SK-N-SH (cell line): ENCODE results near the gene C20orf144. TPM values are rescaled to one million over a fixed set of nuclear protein-coding genes. Genes with fewer than 3 reads are reported as not detected.
A peak's percentile ranks its signal among the peaks of the same experiment; 100 is the strongest.

Experiments
- CHD2 ChIP-seq: fragments of 150-350 bp; IDR thresholded peaks from 2 replicates; pipeline ENCODE4 v1.6.1; 2018; ENCODE audit warnings: low read length; ENCODE audit not compliant: partially characterized antibody
- ELF1 ChIP-seq: IDR thresholded peaks from 2 replicates; pipeline ENCODE4 v1.4.0; 2012
- EP300 ChIP-seq, 2 experiments: IDR thresholded peaks; 2 replicates each; pipeline versions ENCODE4 v1.4.0 to v1.6.1; 2012; ENCODE audit warnings: borderline replicate concordance in 1 of 2, low read depth in 1 of 2, low read length in 1 of 2
- FOXJ3 ChIP-seq: sonication (generic); formaldehyde crosslinking; IDR thresholded peaks from 2 replicates; pipeline ENCODE4 v1.5.1; 2020; ENCODE audit warnings: mild to moderate bottlenecking, missing genetic modification reagents
- GABPA ChIP-seq: IDR thresholded peaks from 2 replicates; pipeline ENCODE4 v1.4.0; 2012; ENCODE audit warnings: low read depth, mild to moderate bottlenecking
- GATA2 ChIP-seq: sonication (generic); formaldehyde crosslinking; IDR thresholded peaks from 2 replicates; pipeline ENCODE4 v1.5.0; 2020; ENCODE audit warnings: mild to moderate bottlenecking, missing genetic modification reagents
- MXI1 ChIP-seq: IDR thresholded peaks from 2 replicates; pipeline ENCODE4 v1.6.1; 2012; ENCODE audit warnings: mild to moderate bottlenecking, low read depth, low read length, improper control_type of control experiment
- NFIC ChIP-seq: IDR thresholded peaks from 2 replicates; pipeline ENCODE4 v1.4.0; 2012; ENCODE audit warnings: borderline replicate concordance
- NRF1 ChIP-seq: IDR thresholded peaks from 2 replicates; pipeline ENCODE4 v1.6.1; 2012; ENCODE audit warnings: low read depth, mild to moderate bottlenecking, low read length
- PBX3 ChIP-seq: IDR thresholded peaks from 2 replicates; pipeline ENCODE4; 2012
- POLR2AphosphoS5 ChIP-seq: IDR thresholded peaks from 2 replicates; pipeline ENCODE4 v1.6.1; 2012; ENCODE audit warnings: low read depth, low read length
- RAD21 ChIP-seq: IDR thresholded peaks from 2 replicates; pipeline ENCODE4 v1.6.1; 2012; ENCODE audit warnings: mild to moderate bottlenecking, low read length
- RCOR1 ChIP-seq: fragments of 150-350 bp; IDR thresholded peaks from 2 replicates; pipeline ENCODE4 v1.6.1; 2017; ENCODE audit warnings: antibody characterized with exemption, low read length
- RFX5 ChIP-seq: IDR thresholded peaks from 2 replicates; pipeline ENCODE4 v1.6.1; 2012; ENCODE audit warnings: mild to moderate bottlenecking, improper control_type of control experiment, low read length
- SIN3A ChIP-seq: IDR thresholded peaks from 2 replicates; pipeline ENCODE4 v1.6.1; 2012; ENCODE audit warnings: low read depth, mild to moderate bottlenecking, low read length, moderate library complexity, borderline replicate concordance
- SMC3 ChIP-seq: IDR thresholded peaks from 2 replicates; pipeline ENCODE4 v1.6.1; 2012; ENCODE audit warnings: low read depth, low read length, improper control_type of control experiment
- TCF12 ChIP-seq: IDR thresholded peaks from 2 replicates; pipeline ENCODE4 v1.4.0; 2012
- TEAD4 ChIP-seq: IDR thresholded peaks from 2 replicates; pipeline ENCODE4 v1.4.0; 2012; ENCODE audit warnings: mild to moderate bottlenecking, borderline replicate concordance; ENCODE audit not compliant: insufficient read depth
- polyA plus RNA-seq, 3 experiments: library from polyadenylated mRNA; depleted of rRNA; stranded (reverse); fragments of >200 nt; gene quantifications; 2 replicates each; pipeline ENCODE4 v1.2.3, GENCODE V29; 2012
- TF ChIP-seq, protein P1 (sequence below): fragments of 150-350 bp; IDR thresholded peaks from 2 replicates; pipeline ENCODE4 v1.6.1; 2017; ENCODE audit warnings: antibody characterized with exemption, low read length, low read depth, borderline replicate concordance
- TF ChIP-seq, protein P2 (sequence below): IDR thresholded peaks from 2 replicates; pipeline ENCODE4 v1.4.0; 2012; ENCODE audit warnings: low read depth, borderline replicate concordance
- TF ChIP-seq, protein P3 (sequence below): IDR thresholded peaks from 2 replicates; pipeline ENCODE4 v1.4.0; 2012; ENCODE audit warnings: low read depth
- TF ChIP-seq, protein P4 (sequence below): fragments of 150-350 bp; IDR thresholded peaks from 2 replicates; pipeline ENCODE4 v1.6.1; 2016; ENCODE audit warnings: mild to moderate bottlenecking, low read depth, low read length

C20orf144 gene
- polyA plus RNA-seq, 1 of the 3 experiments (the other 2 are of a cell fraction) = 0.12 TPM

- TF ChIP-seq TEAD4 (0 out of 2 replicates have a peak, but pooled peaks have one; percentile 10), FOXJ3 (CRISPR knock-in tag) (no peak), SMC3 (peak; percentile 13; the same call in 1 of the 2 replicates), RCOR1 (no peak), RAD21 (no peak), NRF1 (no peak), POLR2AphosphoS5 (peak; percentile 83; the same call in 1 of the 2 replicates), PBX3 (0 out of 2 replicates have a peak, but pooled peaks have one; percentile 2), MXI1 (peak; percentile 24; the same call in 1 of the 2 replicates), CHD2 (no peak), GABPA (peak; percentile 80), NFIC (no peak), EP300 (IDR thresholded peaks at IDR 0.05; ENCODE audit: borderline replicate concordance in 1 of 2, low read depth in 1 of 2, low read length in 1 of 2) (no peak), GATA2 (CRISPR knock-in tag) (no peak), TCF12 (no peak), SIN3A (no peak; the same call in 1 of the 2 replicates), RFX5 (no peak), ELF1 (peak; percentile 59; the same call in 1 of the 2 replicates)
- TF ChIP-seq, protein P1, sequence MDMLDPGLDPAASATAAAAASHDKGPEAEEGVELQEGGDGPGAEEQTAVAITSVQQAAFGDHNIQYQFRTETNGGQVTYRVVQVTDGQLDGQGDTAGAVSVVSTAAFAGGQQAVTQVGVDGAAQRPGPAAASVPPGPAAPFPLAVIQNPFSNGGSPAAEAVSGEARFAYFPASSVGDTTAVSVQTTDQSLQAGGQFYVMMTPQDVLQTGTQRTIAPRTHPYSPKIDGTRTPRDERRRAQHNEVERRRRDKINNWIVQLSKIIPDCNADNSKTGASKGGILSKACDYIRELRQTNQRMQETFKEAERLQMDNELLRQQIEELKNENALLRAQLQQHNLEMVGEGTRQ = no peak
- TF ChIP-seq, protein P2, sequence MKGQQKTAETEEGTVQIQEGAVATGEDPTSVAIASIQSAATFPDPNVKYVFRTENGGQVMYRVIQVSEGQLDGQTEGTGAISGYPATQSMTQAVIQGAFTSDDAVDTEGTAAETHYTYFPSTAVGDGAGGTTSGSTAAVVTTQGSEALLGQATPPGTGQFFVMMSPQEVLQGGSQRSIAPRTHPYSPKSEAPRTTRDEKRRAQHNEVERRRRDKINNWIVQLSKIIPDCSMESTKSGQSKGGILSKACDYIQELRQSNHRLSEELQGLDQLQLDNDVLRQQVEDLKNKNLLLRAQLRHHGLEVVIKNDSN = 0 out of 2 replicates have a peak, but pooled peaks have one; percentile 9
- TF ChIP-seq, protein P3, sequence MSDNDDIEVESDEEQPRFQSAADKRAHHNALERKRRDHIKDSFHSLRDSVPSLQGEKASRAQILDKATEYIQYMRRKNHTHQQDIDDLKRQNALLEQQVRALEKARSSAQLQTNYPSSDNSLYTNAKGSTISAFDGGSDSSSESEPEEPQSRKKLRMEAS = peak; percentile 83
- TF ChIP-seq, protein P4, sequence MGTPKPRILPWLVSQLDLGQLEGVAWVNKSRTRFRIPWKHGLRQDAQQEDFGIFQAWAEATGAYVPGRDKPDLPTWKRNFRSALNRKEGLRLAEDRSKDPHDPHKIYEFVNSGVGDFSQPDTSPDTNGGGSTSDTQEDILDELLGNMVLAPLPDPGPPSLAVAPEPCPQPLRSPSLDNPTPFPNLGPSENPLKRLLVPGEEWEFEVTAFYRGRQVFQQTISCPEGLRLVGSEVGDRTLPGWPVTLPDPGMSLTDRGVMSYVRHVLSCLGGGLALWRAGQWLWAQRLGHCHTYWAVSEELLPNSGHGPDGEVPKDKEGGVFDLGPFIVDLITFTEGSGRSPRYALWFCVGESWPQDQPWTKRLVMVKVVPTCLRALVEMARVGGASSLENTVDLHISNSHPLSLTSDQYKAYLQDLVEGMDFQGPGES = no peak
Measured at GRCh38 chr20:33663161-33664084, 1.3 kb downstream of the C20orf144 start (continued).
